ENCODE data around the gene KLF14. TPM values are rescaled to one million over a fixed set of nuclear protein-coding genes. Genes with fewer than 3 reads are reported as not detected.

The KLF14 gene
- total and polyA plus RNA-seq, 2 donors (not counting 3 experiments of a cell fraction or from before 2014, with no cell fraction given): 0.01 TPM; not detected in 1

- Histone ChIP-seq H3K9ac (replicated peaks; ENCODE audit: extremely low read depth, insufficient read depth, low read length) (no peak overlapping the region), H3K4me3 (replicated peaks in 1 of 3; ENCODE audit: insufficient read depth in 1 of 3, low read depth in 1 of 3, low read length in 3 of 3) (peak overlapping the region in 2 of 3 experiments; percentile 36 to 64), H3K9me3 (replicated peaks; ENCODE audit: control insufficient read depth, insufficient read depth, low read length) (peaks cover 10% of the 10 kb centered on the region), H3K4me2 (ENCODE audit: insufficient read depth, low read length) (peak overlapping the region; percentile 62), H4K20me1 (replicated peaks; ENCODE audit: control insufficient read depth, extremely low read depth, insufficient read depth, low read length) (no peaks in the 10 kb centered on the region), H2AFZ (ENCODE audit: low read depth, low read length) (peak overlapping the region; percentile 67), H3K9me1 (replicated peaks; ENCODE audit: control insufficient read depth, extremely low read depth, insufficient read depth, low read length) (no peaks in the 10 kb centered on the region), H3K4me1 (ENCODE audit: control insufficient read depth, extremely low read depth, insufficient read depth, low read length) (peaks cover 6% of the 10 kb centered on the region), H3K36me3 (ENCODE audit: control insufficient read depth in 2 of 2, extremely low read depth in 1 of 2, insufficient read depth in 2 of 2, low read length in 2 of 2) (no peaks in the 10 kb centered on the region), H3K27ac (ENCODE audit: insufficient read depth, low read depth, low read length) (no peak overlapping the region), H3K79me2 (ENCODE audit: control insufficient read depth, insufficient read depth, low read length) (no peaks in the 10 kb centered on the region), H3K27me3 (ENCODE audit: control insufficient read depth in 2 of 2, insufficient read depth in 2 of 2, low read length in 2 of 2) (peaks cover 44 to 87% of the 10 kb centered on the region in 2 experiments)
- FAIRE-seq: no peak
- POLR2A ChIA-PET: no interaction called here
- no peak for TF ChIP-seq POLR2A (IDR thresholded peaks at IDR 0.05; ENCODE audit: low read depth, low read length)
- peak; percentile 54 for TF ChIP-seq EZH2 (IDR thresholded peaks at IDR 0.05; ENCODE audit: borderline replicate concordance, low read depth, low read length, severe bottlenecking)
- TF ChIP-seq GATA2 (IDR thresholded peaks at IDR 0.05; ENCODE audit: insufficient read depth, insufficient read length, low read depth, low read length): no peak
- no peak for TF ChIP-seq JUN (IDR thresholded peaks at IDR 0.05; ENCODE audit: borderline replicate concordance, insufficient read depth, insufficient read length, low read depth)
- TF ChIP-seq POLR2AphosphoS5 (IDR thresholded peaks at IDR 0.05; ENCODE audit: insufficient read depth, low read depth, low read length): no peak
- TF ChIP-seq MAX (IDR thresholded peaks at IDR 0.05; ENCODE audit: insufficient read depth, insufficient read length): no peak
- TF ChIP-seq, protein P1, sequence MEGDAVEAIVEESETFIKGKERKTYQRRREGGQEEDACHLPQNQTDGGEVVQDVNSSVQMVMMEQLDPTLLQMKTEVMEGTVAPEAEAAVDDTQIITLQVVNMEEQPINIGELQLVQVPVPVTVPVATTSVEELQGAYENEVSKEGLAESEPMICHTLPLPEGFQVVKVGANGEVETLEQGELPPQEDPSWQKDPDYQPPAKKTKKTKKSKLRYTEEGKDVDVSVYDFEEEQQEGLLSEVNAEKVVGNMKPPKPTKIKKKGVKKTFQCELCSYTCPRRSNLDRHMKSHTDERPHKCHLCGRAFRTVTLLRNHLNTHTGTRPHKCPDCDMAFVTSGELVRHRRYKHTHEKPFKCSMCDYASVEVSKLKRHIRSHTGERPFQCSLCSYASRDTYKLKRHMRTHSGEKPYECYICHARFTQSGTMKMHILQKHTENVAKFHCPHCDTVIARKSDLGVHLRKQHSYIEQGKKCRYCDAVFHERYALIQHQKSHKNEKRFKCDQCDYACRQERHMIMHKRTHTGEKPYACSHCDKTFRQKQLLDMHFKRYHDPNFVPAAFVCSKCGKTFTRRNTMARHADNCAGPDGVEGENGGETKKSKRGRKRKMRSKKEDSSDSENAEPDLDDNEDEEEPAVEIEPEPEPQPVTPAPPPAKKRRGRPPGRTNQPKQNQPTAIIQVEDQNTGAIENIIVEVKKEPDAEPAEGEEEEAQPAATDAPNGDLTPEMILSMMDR (IDR thresholded peaks at IDR 0.05; ENCODE audit: extremely low read depth in 1 of 2, insufficient read depth in 1 of 2, low read depth in 1 of 2, low read length in 2 of 2): peak in 1 of 2 donors; percentile 12
- no peak for DNase-seq (ENCODE audit: low read depth, low spot score)
- intact Hi-C loops (cut with micrococcal nuclease): no loop called here
- CTCF ChIA-PET: interaction anchor here (1.0 to 1.5 kb wide), 4 partner anchors 8 to 662 kb away, joined by 3 to 11 read pairs (median 4); no protein-coding TSS in a partner anchor
- dilution Hi-C loops (cut with MboI; ENCODE audit: extremely low pct_ligation_motif_present, low sequenced_read_pairs): no loop called here
- no TSS peak for BruUV-seq (replicated peaks)
Observed at GRCh38 chr7:130732980-130733930, 752 bp downstream of the KLF14 start.

Measured in endothelial cell of umbilical vein (primary cell).